GM21825 (cell line): ENCODE results near the gene UXS1.

ENCODE experiments used
- ATAC-seq: cut with Tn5 transposase; IDR thresholded peaks from one replicate; pipeline ENCODE4 v1.9.1; 2021; ENCODE audit warnings: mild to moderate bottlenecking, moderate library complexity; ENCODE audit not compliant: unreplicated experiment

Gene UXS1

GRCh38 chr2:106054880-106055655, 139.0 kb downstream of the UXS1 start:
- ATAC-seq, result no peak

GRCh38 chr2:106054321-106054720, 139.8 kb downstream of the UXS1 start:
- ATAC-seq, result no peak

- ATAC-seq, result no peak
These were observed 140.5 kb downstream of the UXS1 start for GRCh38 chr2:106053581-106053980.

- no peak for ATAC-seq
These were observed 141.0 kb downstream of the UXS1 start for GRCh38 chr2:106053116-106053515.

- ATAC-seq, result no peak
These were observed 149.2 kb downstream of the UXS1 start for GRCh38 chr2:106044859-106045258.

- ATAC-seq, result no peak
These were observed 150.1 kb downstream of the UXS1 start for GRCh38 chr2:106044021-106044420.
